PC-3 (cell line): ENCODE results near the gene BRF1. TPM values are rescaled to one million over a fixed set of nuclear protein-coding genes. Genes with fewer than 3 reads are reported as not detected.

Experiments used
- ATAC-seq: fragments of 200-7000 bp; cut with Tn5 transposase; 2 replicates; pipeline ENCODE4 v1.9.1; 2020; ENCODE audit warnings: mild to moderate bottlenecking, moderate library complexity
- BruUV-seq: library from RNA; stranded (reverse); fragments of 400-500 nt; replicated peaks from 2 replicates; lab custom pipeline; 2021; lab: Mats Ljungman, UMichigan
- CTCF ChIA-PET: fragments of 300-600 bp; sonication (Branson Sonifier 250); formaldehyde crosslinking; loops from one replicate; lab custom pipeline; 2022; ENCODE audit warnings: antibody characterized with exemption; lab: Charles Lee
- POLR2A ChIA-PET: fragments of 300-600 bp; sonication (Branson Sonifier 250); formaldehyde crosslinking; loops from one replicate; lab custom pipeline; 2022; ENCODE audit warnings: antibody characterized with exemption; ENCODE audit not compliant: unreplicated experiment; lab: Charles Lee
- DNase-seq: peaks from one replicate; pipeline ENCODE4 v3.0.0-alpha.2; 2015
- H2AFZ ChIP-seq: fragments of 300-600 bp; sonication (generic); 2 replicates; pipeline ENCODE4 v1.6.0; 2016; ENCODE audit warnings: antibody characterized with exemption, low read length
- H3F3A ChIP-seq: fragments of 300-600 bp; sonication (generic); one replicate; pipeline ENCODE4 v1.6.0; 2017; ENCODE audit warnings: antibody characterized with exemption, low read length, control low read depth, mild to moderate bottlenecking; ENCODE audit not compliant: unreplicated experiment
- H3K27ac ChIP-seq: fragments of 300-600 bp; sonication (generic); 2 replicates; pipeline ENCODE4 v1.5.1; 2016; ENCODE audit warnings: mild to moderate bottlenecking, low read length
- H3K27me3 ChIP-seq: fragments of 300-600 bp; sonication (generic); 2 replicates; pipeline ENCODE4 v1.6.1; 2016; ENCODE audit warnings: low read length, mixed read lengths
- H3K36me3 ChIP-seq: fragments of 300-600 bp; sonication (generic); 2 replicates; pipeline ENCODE4 v1.6.1; 2016; ENCODE audit warnings: low read depth, mixed run types, low read length, mixed read lengths
- H3K4me1 ChIP-seq: fragments of 300-600 bp; sonication (generic); 2 replicates; pipeline ENCODE4 v1.5.1; 2016; ENCODE audit warnings: low read length; ENCODE audit not compliant: insufficient read depth
- H3K4me2 ChIP-seq: fragments of 300-600 bp; sonication (generic); 2 replicates; pipeline ENCODE4 v1.6.0; 2016; ENCODE audit warnings: low read length
- H3K4me3 ChIP-seq: fragments of 300-600 bp; sonication (generic); 2 replicates; pipeline ENCODE4 v1.5.1; 2016; ENCODE audit warnings: mild to moderate bottlenecking, low read length, mixed read lengths
- H3K79me2 ChIP-seq: fragments of 300-600 bp; sonication (generic); 2 replicates; pipeline ENCODE4 v1.6.1; 2017; ENCODE audit warnings: low read length, mixed read lengths
- H3K9ac ChIP-seq: fragments of 300-600 bp; sonication (generic); 2 replicates; pipeline ENCODE4 v1.6.0; 2016; ENCODE audit warnings: mild to moderate bottlenecking, low read length
- H3K9me2 ChIP-seq: fragments of 300-600 bp; sonication (generic); replicated peaks from 2 replicates; pipeline ENCODE4 v1.6.1; 2016; ENCODE audit warnings: mixed run types, low read length, mixed read lengths
- H3K9me3 ChIP-seq: fragments of 300-600 bp; sonication (generic); 2 replicates; pipeline ENCODE4 v1.6.1; 2016; ENCODE audit warnings: low read length, mixed read lengths
- H4K20me1 ChIP-seq: fragments of 300-600 bp; sonication (generic); 2 replicates; pipeline ENCODE4 v1.6.1; 2016; ENCODE audit warnings: low read length, mixed read lengths
- EZH2 ChIP-seq: fragments of 300-600 bp; sonication (generic); IDR thresholded peaks from one replicate; pipeline ENCODE4 v1.6.1; 2017; ENCODE audit warnings: antibody characterized with exemption, mild to moderate bottlenecking, low read length; ENCODE audit not compliant: unreplicated experiment
- EZH2phosphoT487 ChIP-seq: fragments of 300-600 bp; sonication (generic); IDR thresholded peaks from 2 replicates; pipeline ENCODE4 v1.6.1; 2018; ENCODE audit warnings: mild to moderate bottlenecking, antibody characterized with exemption, low read length, borderline replicate concordance
- intact Hi-C: fragments of 100-400 bp; cut with micrococcal nuclease; formaldehyde crosslinking; loops from 2 replicates; pipeline ENCODE4 v1.9.0; 2023
- total RNA-seq: library from RNA; depleted of rRNA; stranded (reverse); fragments of >200 nt; gene quantifications from 2 replicates; pipeline ENCODE4 v1.2.3, GENCODE V29; 2014
- TF ChIP-seq, protein P1 (sequence below): fragments of 300-600 bp; sonication (generic); conservative IDR thresholded peaks from 2 replicates; pipeline ENCODE4 v1.5.1; 2017; ENCODE audit warnings: antibody characterized with exemption, low read depth, mild to moderate bottlenecking, low read length

BRF1 gene
- total RNA-seq, 1 experiment from 2014 or later = 55.8 TPM

DNA sequence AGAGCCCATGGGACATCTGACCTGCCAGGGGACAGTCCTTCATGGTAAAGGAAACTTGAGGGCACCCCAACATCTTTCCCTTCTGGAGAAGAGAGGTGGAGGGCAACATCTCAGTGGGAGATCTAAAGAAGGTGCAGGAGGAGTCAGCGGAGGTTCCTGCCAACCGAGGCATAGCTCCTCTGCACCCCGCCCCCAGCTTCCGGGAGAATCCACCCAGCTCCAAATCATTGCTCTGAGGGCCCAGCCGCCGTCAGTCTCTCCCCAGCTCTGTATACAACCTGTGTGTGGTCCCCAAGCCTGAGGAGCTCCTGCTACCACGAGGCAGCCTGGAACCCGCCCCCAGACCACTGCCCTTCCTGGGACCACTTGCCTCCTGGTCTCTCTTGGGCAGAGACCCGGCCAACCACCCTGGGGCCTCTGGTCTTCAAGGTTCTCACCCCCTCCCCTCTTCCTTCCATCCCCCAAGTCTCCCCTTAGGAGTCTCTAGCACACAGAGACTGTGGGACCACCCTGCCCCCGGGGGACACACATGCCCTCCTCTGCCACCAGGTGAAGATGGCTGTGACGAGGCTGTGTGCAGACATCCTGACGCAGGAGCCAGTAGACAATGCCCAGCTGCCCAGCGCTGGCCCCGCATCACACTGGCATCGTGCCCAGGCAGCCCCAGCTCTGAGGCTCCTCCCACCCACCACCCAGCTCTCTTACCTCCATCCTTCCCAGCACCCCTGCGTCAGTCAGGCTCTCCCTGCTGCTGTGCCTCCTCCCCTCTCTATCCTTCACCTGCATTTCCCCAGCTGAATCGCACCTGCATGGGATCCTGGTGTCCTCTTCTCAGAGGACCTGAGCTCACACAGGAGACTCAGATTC, 106.7 kb downstream of the BRF1 start:
- Histone ChIP-seq H3K27me3 (peaks cover 18% of the 10 kb centered on the region), H2AFZ (no peak overlapping the region), H3K9me2 (no peaks in the 10 kb centered on the region), H3K27ac (no peak overlapping the region), H3K79me2 (no peaks in the 10 kb centered on the region), H3K36me3 (no peaks in the 10 kb centered on the region), H3K4me2 (no peak overlapping the region), H3K4me3 (no peak overlapping the region), H3F3A (no peaks in the 10 kb centered on the region), H4K20me1 (no peaks in the 10 kb centered on the region), H3K9me3 (no peaks in the 10 kb centered on the region), H3K9ac (no peak overlapping the region), H3K4me1 (0 out of 2 replicates have a peak, but pooled peaks cover 4% of the 10 kb centered on the region)
- no TSS peak for BruUV-seq
- TF ChIP-seq, protein P1, sequence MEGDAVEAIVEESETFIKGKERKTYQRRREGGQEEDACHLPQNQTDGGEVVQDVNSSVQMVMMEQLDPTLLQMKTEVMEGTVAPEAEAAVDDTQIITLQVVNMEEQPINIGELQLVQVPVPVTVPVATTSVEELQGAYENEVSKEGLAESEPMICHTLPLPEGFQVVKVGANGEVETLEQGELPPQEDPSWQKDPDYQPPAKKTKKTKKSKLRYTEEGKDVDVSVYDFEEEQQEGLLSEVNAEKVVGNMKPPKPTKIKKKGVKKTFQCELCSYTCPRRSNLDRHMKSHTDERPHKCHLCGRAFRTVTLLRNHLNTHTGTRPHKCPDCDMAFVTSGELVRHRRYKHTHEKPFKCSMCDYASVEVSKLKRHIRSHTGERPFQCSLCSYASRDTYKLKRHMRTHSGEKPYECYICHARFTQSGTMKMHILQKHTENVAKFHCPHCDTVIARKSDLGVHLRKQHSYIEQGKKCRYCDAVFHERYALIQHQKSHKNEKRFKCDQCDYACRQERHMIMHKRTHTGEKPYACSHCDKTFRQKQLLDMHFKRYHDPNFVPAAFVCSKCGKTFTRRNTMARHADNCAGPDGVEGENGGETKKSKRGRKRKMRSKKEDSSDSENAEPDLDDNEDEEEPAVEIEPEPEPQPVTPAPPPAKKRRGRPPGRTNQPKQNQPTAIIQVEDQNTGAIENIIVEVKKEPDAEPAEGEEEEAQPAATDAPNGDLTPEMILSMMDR = no peak
- TF ChIP-seq EZH2phosphoT487 = no peak
- TF ChIP-seq EZH2 = no peak
- ChIA-PET CTCF (interaction anchor here (0.6 kb wide), 1 partner anchor 9 kb away, joined by 3 read pairs; no protein-coding TSS in a partner anchor), POLR2A (no interaction called here)
- intact Hi-C loops = no loop called here
- no peak for DNase-seq
- no peak for ATAC-seq

DNA sequence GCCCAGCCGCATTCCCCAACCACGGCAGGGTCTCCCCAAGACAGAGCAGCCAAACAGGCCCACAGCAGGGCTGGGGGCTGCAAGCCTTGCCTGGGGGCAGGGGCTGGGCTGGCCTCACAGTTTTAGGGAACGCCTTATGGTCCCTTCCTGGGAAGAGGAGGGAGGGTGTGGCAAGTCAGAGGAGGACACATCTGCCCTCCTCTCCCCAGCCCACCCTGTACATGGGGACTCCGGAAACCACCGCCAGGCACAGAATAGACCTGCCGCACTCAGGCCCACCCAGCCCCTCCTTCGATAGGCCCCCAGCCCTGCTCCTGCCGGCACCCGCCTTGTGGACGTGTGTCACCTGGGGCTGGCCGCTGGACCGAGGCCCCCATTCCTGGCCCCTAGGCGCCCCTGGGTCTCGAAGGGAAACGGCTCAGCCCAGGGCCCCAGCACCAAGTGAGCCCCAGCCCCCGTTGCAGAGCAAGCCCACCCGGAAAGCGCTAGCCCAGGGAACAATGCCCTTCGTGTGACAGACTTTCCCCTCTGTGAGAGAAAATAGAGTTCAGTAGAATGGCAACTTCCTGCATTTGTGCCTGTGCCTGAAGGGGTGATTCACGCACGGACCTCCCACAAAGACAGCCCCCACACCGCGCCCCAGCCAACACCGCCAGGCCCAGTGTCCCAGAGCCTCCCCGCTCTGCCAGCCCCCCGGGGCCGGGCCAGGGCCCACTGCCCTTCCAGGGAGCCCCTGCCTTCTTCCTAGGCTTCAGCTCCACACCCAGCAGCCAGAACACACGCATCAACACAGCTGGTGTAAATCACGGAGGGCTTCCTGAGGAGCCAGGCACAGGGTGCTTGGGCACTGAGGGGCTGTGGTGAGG, 107.7 kb downstream of the BRF1 start:
- H3K9me2 ChIP-seq = no peaks in the 10 kb centered on the region
- 0 out of 2 replicates have a peak, but pooled peaks cover 4% of the 10 kb centered on the region for H3K4me1 ChIP-seq
- CTCF ChIA-PET = no interaction called here
- POLR2A ChIA-PET = no interaction called here
- H3K9me3 ChIP-seq = no peaks in the 10 kb centered on the region
- no peak overlapping the region for H2AFZ ChIP-seq
- no peaks in the 10 kb centered on the region for H4K20me1 ChIP-seq
- H3K4me3 ChIP-seq = no peak overlapping the region
- H3K36me3 ChIP-seq = no peaks in the 10 kb centered on the region
- no TSS peak for BruUV-seq
- H3K27me3 ChIP-seq = peaks cover 18% of the 10 kb centered on the region
- no peak for DNase-seq
- no peaks in the 10 kb centered on the region for H3F3A ChIP-seq
- H3K27ac ChIP-seq = no peak overlapping the region
- H3K9ac ChIP-seq = no peak overlapping the region
- ATAC-seq = no peak
- intact Hi-C loops = no loop called here
- H3K4me2 ChIP-seq = no peak overlapping the region
- H3K79me2 ChIP-seq = no peaks in the 10 kb centered on the region
- TF ChIP-seq EZH2phosphoT487 (no peak), EZH2 (no peak)
- TF ChIP-seq, protein P1 = no peak
